Neural cell (in vitro differentiated cells): ENCODE data around the gene CPSF4L. TPM values are rescaled to one million over a fixed set of nuclear protein-coding genes. Genes with fewer than 3 reads are reported as not detected.

ENCODE experiments used
- H2AFZ ChIP-seq: fragments of 200-600, 300-800 bp; sonication (generic), shearing (Covaris generic); 2 replicates; pipeline ENCODE4 v1.6.0; 2014; ENCODE audit warnings: low read depth, mild to moderate bottlenecking, antibody characterized with exemption, low read length, moderate library complexity
- H3F3A ChIP-seq: fragments of 200-600 bp; shearing (Covaris generic); 2 replicates; pipeline ENCODE4 v1.6.1; 2016; ENCODE audit warnings: mild to moderate bottlenecking, moderate library complexity, mixed read lengths, antibody characterized with exemption, low read length; ENCODE audit not compliant: insufficient read depth, poor library complexity, severe bottlenecking
- H3K27ac ChIP-seq: fragments of 200-600, 300-800 bp; sonication (generic), shearing (Covaris generic); 2 replicates; pipeline ENCODE4 v1.5.1; 2014; ENCODE audit warnings: mild to moderate bottlenecking, low read length, moderate library complexity
- H3K27me3 ChIP-seq: fragments of 300-800, 200-600 bp; sonication (generic), shearing (Covaris generic); 2 replicates; pipeline ENCODE4 v1.6.0; 2014; ENCODE audit warnings: mild to moderate bottlenecking, low read depth, low read length, moderate library complexity; ENCODE audit not compliant: insufficient read depth
- H3K36me3 ChIP-seq: fragments of 300-800, 200-600 bp; sonication (generic), shearing (Covaris generic); 2 replicates; pipeline ENCODE4 v1.5.1; 2014; ENCODE audit warnings: mild to moderate bottlenecking, antibody characterized with exemption, low read length, moderate library complexity; ENCODE audit not compliant: insufficient read depth
- H3K4me2 ChIP-seq: fragments of 300-800, 200-600 bp; sonication (generic), shearing (Covaris generic); 2 replicates; pipeline ENCODE4 v1.6.0; 2014; ENCODE audit warnings: mild to moderate bottlenecking, low read length
- H3K4me3 ChIP-seq: fragments of 300-800, 200-600 bp; sonication (generic), shearing (Covaris generic); 2 replicates; pipeline ENCODE4 v1.5.1; 2014; ENCODE audit warnings: mild to moderate bottlenecking, low read length, moderate library complexity
- H3K79me2 ChIP-seq: fragments of 200-600 bp; shearing (Covaris generic); replicated peaks from 2 replicates; pipeline ENCODE4 v1.6.0; 2014; ENCODE audit warnings: mild to moderate bottlenecking, low read length, moderate library complexity; ENCODE audit not compliant: insufficient read depth
- H3K9ac ChIP-seq: fragments of 300-800, 200-600 bp; sonication (generic), shearing (Covaris generic); 2 replicates; pipeline ENCODE4 v1.6.1; 2016; ENCODE audit warnings: mild to moderate bottlenecking, low read length, mixed read lengths
- H3K9me2 ChIP-seq: fragments of 200-600 bp; shearing (Covaris generic); 2 replicates; pipeline ENCODE4 v1.6.1; 2016; ENCODE audit warnings: mild to moderate bottlenecking, low read length, mixed read lengths; ENCODE audit not compliant: insufficient read depth
- H3K9me3 ChIP-seq: fragments of 200-600, 300-800 bp; sonication (generic), shearing (Covaris generic); 2 replicates; pipeline ENCODE4 v1.6.1; 2016; ENCODE audit warnings: mild to moderate bottlenecking, mixed run types, low read length, moderate library complexity, mixed read lengths
- H4K20me1 ChIP-seq: fragments of 200-600 bp; shearing (Covaris generic); 2 replicates; pipeline ENCODE4 v1.6.1; 2016; ENCODE audit warnings: mild to moderate bottlenecking, mixed run types; ENCODE audit not compliant: insufficient read depth
- EP300 ChIP-seq: fragments of 450-650 bp; conservative IDR thresholded peaks from 2 replicates; pipeline ENCODE4 v1.6.1; 2014; ENCODE audit warnings: antibody characterized with exemption, mild to moderate bottlenecking, moderate library complexity; ENCODE audit not compliant: poor library complexity, severe bottlenecking
- EZH2 ChIP-seq: fragments of 200-600, 300-800 bp; shearing (Covaris generic), sonication (generic); IDR thresholded peaks from 2 replicates; pipeline ENCODE4 v1.6.1; 2014; ENCODE audit warnings: antibody characterized with exemption, low read length, borderline replicate concordance, mild to moderate bottlenecking; ENCODE audit not compliant: insufficient read depth, poor library complexity, severe bottlenecking
- MXI1 ChIP-seq: fragments of 450-650 bp; conservative IDR thresholded peaks from 2 replicates; pipeline ENCODE4 v1.6.1; 2014; ENCODE audit warnings: antibody characterized with exemption, mild to moderate bottlenecking; ENCODE audit not compliant: poor library complexity, severe bottlenecking
- POLR2AphosphoS5 ChIP-seq: IDR thresholded peaks from 2 replicates; pipeline ENCODE4 v1.6.1; 2012
- RAD21 ChIP-seq: fragments of 450-650 bp; conservative IDR thresholded peaks from 2 replicates; pipeline ENCODE4 v1.6.1; 2014; ENCODE audit warnings: antibody characterized with exemption, mild to moderate bottlenecking, moderate library complexity
- SMC3 ChIP-seq: fragments of 450-650 bp; conservative IDR thresholded peaks from 2 replicates; pipeline ENCODE4 v1.6.1; 2014; ENCODE audit warnings: antibody characterized with exemption, mild to moderate bottlenecking, moderate library complexity; ENCODE audit not compliant: poor library complexity
- TAF1 ChIP-seq: IDR thresholded peaks from 2 replicates; pipeline ENCODE4 v1.6.1; 2012; ENCODE audit warnings: low read depth
- polyA plus RNA-seq: library from polyadenylated mRNA; depleted of rRNA; stranded (reverse); fragments of >200 nt; gene quantifications from 2 replicates; pipeline ENCODE4 v1.2.3, GENCODE V29; 2014
- TF ChIP-seq, protein P1 (sequence below): fragments of 450-650 bp; IDR thresholded peaks from 2 replicates; pipeline ENCODE4 v1.5.1; 2014; ENCODE audit warnings: antibody characterized with exemption, mild to moderate bottlenecking, moderate library complexity; ENCODE audit not compliant: poor library complexity, severe bottlenecking
- TF ChIP-seq, protein P2 (sequence below): IDR thresholded peaks from 2 replicates; pipeline ENCODE4 v1.6.1; 2012; ENCODE audit warnings: borderline replicate concordance

CPSF4L gene
- polyA plus RNA-seq, 1 donor from 2014 or later: not detected

- H3K36me3 ChIP-seq: no peaks in the 10 kb centered on the region
- H3K4me2 ChIP-seq: no peak overlapping the region
- no peak for TF ChIP-seq TAF1
- no peak for TF ChIP-seq MXI1
- TF ChIP-seq, protein P1, sequence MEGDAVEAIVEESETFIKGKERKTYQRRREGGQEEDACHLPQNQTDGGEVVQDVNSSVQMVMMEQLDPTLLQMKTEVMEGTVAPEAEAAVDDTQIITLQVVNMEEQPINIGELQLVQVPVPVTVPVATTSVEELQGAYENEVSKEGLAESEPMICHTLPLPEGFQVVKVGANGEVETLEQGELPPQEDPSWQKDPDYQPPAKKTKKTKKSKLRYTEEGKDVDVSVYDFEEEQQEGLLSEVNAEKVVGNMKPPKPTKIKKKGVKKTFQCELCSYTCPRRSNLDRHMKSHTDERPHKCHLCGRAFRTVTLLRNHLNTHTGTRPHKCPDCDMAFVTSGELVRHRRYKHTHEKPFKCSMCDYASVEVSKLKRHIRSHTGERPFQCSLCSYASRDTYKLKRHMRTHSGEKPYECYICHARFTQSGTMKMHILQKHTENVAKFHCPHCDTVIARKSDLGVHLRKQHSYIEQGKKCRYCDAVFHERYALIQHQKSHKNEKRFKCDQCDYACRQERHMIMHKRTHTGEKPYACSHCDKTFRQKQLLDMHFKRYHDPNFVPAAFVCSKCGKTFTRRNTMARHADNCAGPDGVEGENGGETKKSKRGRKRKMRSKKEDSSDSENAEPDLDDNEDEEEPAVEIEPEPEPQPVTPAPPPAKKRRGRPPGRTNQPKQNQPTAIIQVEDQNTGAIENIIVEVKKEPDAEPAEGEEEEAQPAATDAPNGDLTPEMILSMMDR: peak; percentile 34
- TF ChIP-seq SMC3: no peak
- no peaks in the 10 kb centered on the region for H3K27me3 ChIP-seq
- H3K27ac ChIP-seq: no peak overlapping the region
- H4K20me1 ChIP-seq: no peaks in the 10 kb centered on the region
- no peak overlapping the region for H3K4me3 ChIP-seq
- no peaks in the 10 kb centered on the region for H3K79me2 ChIP-seq
- H3K9me3 ChIP-seq: no peaks in the 10 kb centered on the region
- H3F3A ChIP-seq: no peaks in the 10 kb centered on the region
- no peak overlapping the region for H3K9ac ChIP-seq
- no peaks in the 10 kb centered on the region for H3K9me2 ChIP-seq
- no peak overlapping the region for H2AFZ ChIP-seq
Observed at GRCh38 chr17:73210002-73210678, 51.5 kb downstream of the CPSF4L start.

- Histone ChIP-seq H3K4me3 (no peak overlapping the region), H3K79me2 (no peaks in the 10 kb centered on the region), H3F3A (no peaks in the 10 kb centered on the region), H3K36me3 (no peaks in the 10 kb centered on the region), H3K9me3 (no peaks in the 10 kb centered on the region), H3K9ac (no peak overlapping the region), H3K4me2 (no peak overlapping the region), H2AFZ (no peak overlapping the region), H3K27me3 (no peaks in the 10 kb centered on the region), H3K9me2 (no peaks in the 10 kb centered on the region), H3K27ac (no peak overlapping the region), H4K20me1 (no peaks in the 10 kb centered on the region)
- TF ChIP-seq RAD21 (no peak), EZH2 (no peak), MXI1 (no peak), EP300 (no peak), POLR2AphosphoS5 (no peak), TAF1 (no peak), SMC3 (no peak)
- TF ChIP-seq, protein P2, sequence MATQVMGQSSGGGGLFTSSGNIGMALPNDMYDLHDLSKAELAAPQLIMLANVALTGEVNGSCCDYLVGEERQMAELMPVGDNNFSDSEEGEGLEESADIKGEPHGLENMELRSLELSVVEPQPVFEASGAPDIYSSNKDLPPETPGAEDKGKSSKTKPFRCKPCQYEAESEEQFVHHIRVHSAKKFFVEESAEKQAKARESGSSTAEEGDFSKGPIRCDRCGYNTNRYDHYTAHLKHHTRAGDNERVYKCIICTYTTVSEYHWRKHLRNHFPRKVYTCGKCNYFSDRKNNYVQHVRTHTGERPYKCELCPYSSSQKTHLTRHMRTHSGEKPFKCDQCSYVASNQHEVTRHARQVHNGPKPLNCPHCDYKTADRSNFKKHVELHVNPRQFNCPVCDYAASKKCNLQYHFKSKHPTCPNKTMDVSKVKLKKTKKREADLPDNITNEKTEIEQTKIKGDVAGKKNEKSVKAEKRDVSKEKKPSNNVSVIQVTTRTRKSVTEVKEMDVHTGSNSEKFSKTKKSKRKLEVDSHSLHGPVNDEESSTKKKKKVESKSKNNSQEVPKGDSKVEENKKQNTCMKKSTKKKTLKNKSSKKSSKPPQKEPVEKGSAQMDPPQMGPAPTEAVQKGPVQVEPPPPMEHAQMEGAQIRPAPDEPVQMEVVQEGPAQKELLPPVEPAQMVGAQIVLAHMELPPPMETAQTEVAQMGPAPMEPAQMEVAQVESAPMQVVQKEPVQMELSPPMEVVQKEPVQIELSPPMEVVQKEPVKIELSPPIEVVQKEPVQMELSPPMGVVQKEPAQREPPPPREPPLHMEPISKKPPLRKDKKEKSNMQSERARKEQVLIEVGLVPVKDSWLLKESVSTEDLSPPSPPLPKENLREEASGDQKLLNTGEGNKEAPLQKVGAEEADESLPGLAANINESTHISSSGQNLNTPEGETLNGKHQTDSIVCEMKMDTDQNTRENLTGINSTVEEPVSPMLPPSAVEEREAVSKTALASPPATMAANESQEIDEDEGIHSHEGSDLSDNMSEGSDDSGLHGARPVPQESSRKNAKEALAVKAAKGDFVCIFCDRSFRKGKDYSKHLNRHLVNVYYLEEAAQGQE: no peak
- TF ChIP-seq, protein P1: no peak
Observed at GRCh38 chr17:73209436-73209835, 52.2 kb downstream of the CPSF4L start.
